Measurements from ENCODE around the gene CTBP2. TPM values are rescaled to one million over a fixed set of nuclear protein-coding genes. Genes with fewer than 3 reads are reported as not detected.
"Not testable (repeated sequence)": the region's sequence is repeated elsewhere in the genome, so short reads cannot be mapped to it uniquely, and the experiment has no call there.

The CTBP2 gene
- total RNA-seq, 1 donor from 2014 or later: 84.0 TPM

GRCh38 chr10:125186431-125187170 is 26.2 kb upstream of the CTBP2 start:
- DNase-seq (ENCODE audit: low read depth in 2 of 2): no peak

GRCh38 chr10:125179107-125179506 is 18.7 kb upstream of the CTBP2 start:
- DNase-seq (ENCODE audit: low read depth in 2 of 2): not testable (repeated sequence)

- no peak for DNase-seq (ENCODE audit: low read depth in 2 of 2)
Observed at GRCh38 chr10:125177641-125178640, 17.6 kb upstream of the CTBP2 start.

GRCh38 chr10:125175807-125176206 is 15.4 kb upstream of the CTBP2 start:
- DNase-seq (ENCODE audit: low read depth in 2 of 2): no peak

- DNase-seq (ENCODE audit: low read depth in 2 of 2): no peak
Observed at GRCh38 chr10:125174360-125174759, 14.0 kb upstream of the CTBP2 start.

GRCh38 chr10:125172694-125173093 is 12.3 kb upstream of the CTBP2 start:
- DNase-seq (ENCODE audit: low read depth in 2 of 2): no peak

GRCh38 chr10:125171402-125172306 is 11.3 kb upstream of the CTBP2 start:
- DNase-seq (ENCODE audit: low read depth in 2 of 2): no peak

GRCh38 chr10:125169915-125170314 is 9.6 kb upstream of the CTBP2 start:
- DNase-seq (ENCODE audit: low read depth in 2 of 2): no peak

- no peak for DNase-seq (ENCODE audit: low read depth in 2 of 2)
Observed at GRCh38 chr10:125169279-125169678, 8.9 kb upstream of the CTBP2 start.

GRCh38 chr10:125166658-125167057 is 6.3 kb upstream of the CTBP2 start:
- DNase-seq (ENCODE audit: low read depth in 2 of 2): no peak

GRCh38 chr10:125165584-125166573 is 5.5 kb upstream of the CTBP2 start:
- DNase-seq (ENCODE audit: low read depth in 2 of 2): no peak

GRCh38 chr10:125164421-125164820 is 4.1 kb upstream of the CTBP2 start:
- no peak for DNase-seq (ENCODE audit: low read depth in 2 of 2)

- DNase-seq (ENCODE audit: low read depth in 2 of 2): no peak
Observed at GRCh38 chr10:125163803-125164202, 3.4 kb upstream of the CTBP2 start.

GRCh38 chr10:125163312-125163711 is 2.9 kb upstream of the CTBP2 start:
- not testable (repeated sequence) for DNase-seq (ENCODE audit: low read depth in 2 of 2)

- no peak for DNase-seq (ENCODE audit: low read depth in 2 of 2)
Observed at GRCh38 chr10:125162120-125162931, 2.0 kb upstream of the CTBP2 start.

- peak in 1 of 2 donors; percentile 27 for DNase-seq (ENCODE audit: low read depth in 2 of 2)
Observed at GRCh38 chr10:125161707-125162119, 1.4 kb upstream of the CTBP2 start.

GRCh38 chr10:125160856-125161706 is 718 bp upstream of the CTBP2 start:
- DNase-seq (ENCODE audit: low read depth in 2 of 2): peak; percentile 72 to 93

GRCh38 chr10:125159486-125159931 is 854 bp downstream of the CTBP2 start:
- DNase-seq (ENCODE audit: low read depth in 2 of 2): no peak

Data from dermis microvascular lymphatic vessel endothelial cell (primary cell).